NOMO-1 treated with dmso at 0.1 percent for 144 hours (cell line): ENCODE data around the gene DHRS3.

ENCODE experiments used
- DNase-seq: peaks from one replicate; lab custom pipeline; 2025; ENCODE audit not compliant: unreplicated experiment; lab: John Stamatoyannopoulos, UW

DHRS3 gene

GRCh38 chr1:12600335-12600734 is 17.7 kb downstream of the DHRS3 start:
- no peak for DNase-seq

- DNase-seq, result no peak
These were observed 18.4 kb downstream of the DHRS3 start for GRCh38 chr1:12599657-12600056.

- no peak for DNase-seq
These were observed 19.0 kb downstream of the DHRS3 start for GRCh38 chr1:12598974-12599373.

GRCh38 chr1:12597792-12598191 is 20.2 kb downstream of the DHRS3 start:
- DNase-seq, result no peak

- DNase-seq, result peak; percentile 44
These were observed 21.8 kb downstream of the DHRS3 start for GRCh38 chr1:12596007-12596821.

- DNase-seq, result no peak
These were observed 22.3 kb downstream of the DHRS3 start for GRCh38 chr1:12595757-12596006.

- DNase-seq, result no peak
These were observed 22.8 kb downstream of the DHRS3 start for GRCh38 chr1:12594966-12595756.

GRCh38 chr1:12594490-12594889 is 23.5 kb downstream of the DHRS3 start:
- DNase-seq, result no peak

- DNase-seq, result no peak
These were observed 24.4 kb downstream of the DHRS3 start for GRCh38 chr1:12593621-12594066.

- no peak for DNase-seq
These were observed 25.5 kb downstream of the DHRS3 start for GRCh38 chr1:12592496-12592895.

GRCh38 chr1:12591267-12591938 is 26.6 kb downstream of the DHRS3 start:
- no peak for DNase-seq

GRCh38 chr1:12588695-12589094 is 29.3 kb downstream of the DHRS3 start:
- no peak for DNase-seq

GRCh38 chr1:12587981-12588640 is 29.9 kb downstream of the DHRS3 start:
- no peak for DNase-seq

GRCh38 chr1:12585951-12586942 is 31.8 kb downstream of the DHRS3 start:
- DNase-seq, result no peak

GRCh38 chr1:12585536-12585935 is 32.5 kb downstream of the DHRS3 start:
- no peak for DNase-seq

- DNase-seq, result no peak
These were observed 33.0 kb downstream of the DHRS3 start for GRCh38 chr1:12584900-12585525.

GRCh38 chr1:12583484-12583883 is 34.5 kb downstream of the DHRS3 start:
- no peak for DNase-seq

- no peak for DNase-seq
These were observed 35.4 kb downstream of the DHRS3 start for GRCh38 chr1:12582649-12583048.

- DNase-seq, result no peak
These were observed 36.8 kb downstream of the DHRS3 start for GRCh38 chr1:12581179-12581578.
